ENCODE results near the gene SLC37A1. TPM values are rescaled to one million over a fixed set of nuclear protein-coding genes. Genes with fewer than 3 reads are reported as not detected.

SLC37A1 gene
- total RNA-seq, 1 experiment from 2014 or later = 15.0 TPM

- no peaks in the 10 kb centered on the region for H3K27me3 ChIP-seq (ENCODE audit: insufficient read depth, low read length)
- H3K27ac ChIP-seq (ENCODE audit: low read depth, low read length) = no peak overlapping the region
- no peaks in the 10 kb centered on the region for H4K20me1 ChIP-seq (ENCODE audit: insufficient read depth)
- CTCF ChIA-PET = no interaction called here
- no peak for DNase-seq (ENCODE audit: low read depth, low spot score)
- no peak overlapping the region for H3K4me2 ChIP-seq (ENCODE audit: low read length)
- ATAC-seq = no peak
- no peaks in the 10 kb centered on the region for H3K9me2 ChIP-seq (ENCODE audit: insufficient read depth)
- no peaks in the 10 kb centered on the region for H3K36me3 ChIP-seq (ENCODE audit: control insufficient read depth in 1 of 2, insufficient read depth in 2 of 2, low read length in 2 of 2)
- H2AFZ ChIP-seq (ENCODE audit: low read depth, low read length, poor library complexity, severe bottlenecking) = no peak overlapping the region
- POLR2A ChIA-PET = no interaction called here
- no peak overlapping the region for H3K4me3 ChIP-seq (replicated peaks in 1 of 2; ENCODE audit: low read depth in 1 of 2, low read length in 2 of 2)
- H3K79me2 ChIP-seq (ENCODE audit: insufficient read depth, low read length) = no peaks in the 10 kb centered on the region
- TF ChIP-seq EZH2 (IDR thresholded peaks at IDR 0.05) (no peak), MAX (IDR thresholded peaks at IDR 0.05) (no peak), FOSL1 (IDR thresholded peaks at IDR 0.05; ENCODE audit: low read depth) (no peak), POLR2AphosphoS5 (IDR thresholded peaks at IDR 0.05; ENCODE audit: low read depth, low read length) (no peak), ZNF274 (IDR thresholded peaks at IDR 0.05; ENCODE audit: low read depth, low read length) (no peak), POLR2A (IDR thresholded peaks at IDR 0.05; ENCODE audit: borderline replicate concordance, extremely low read depth, insufficient read depth, insufficient read length) (no peak), ELF1 (IDR thresholded peaks at IDR 0.05; ENCODE audit: borderline replicate concordance, low read depth) (no peak), RAD21 (IDR thresholded peaks at IDR 0.05; ENCODE audit: low read depth) (no peak), CTCF (IDR thresholded peaks at IDR 0.05 in 2 of 3, conservative IDR thresholded peaks at IDR 0.05 in 1 of 3; ENCODE audit: borderline replicate concordance in 1 of 3, insufficient read depth in 1 of 3, low read depth in 2 of 3, low read length in 2 of 3) (no peak), SRF (IDR thresholded peaks at IDR 0.05; ENCODE audit: low read depth) (no peak), TCF7L2 (IDR thresholded peaks at IDR 0.05; ENCODE audit: borderline replicate concordance, extremely low read depth, insufficient read depth, insufficient read length) (no peak), SP1 (IDR thresholded peaks at IDR 0.05; ENCODE audit: low read depth) (no peak), REST (IDR thresholded peaks at IDR 0.05; ENCODE audit: low read depth) (no peak), JUND (IDR thresholded peaks at IDR 0.05) (no peak), ZBTB33 (IDR thresholded peaks at IDR 0.05; ENCODE audit: extremely low read depth, insufficient replicate concordance, low read length) (no peak)
- no peak overlapping the region for H3K9ac ChIP-seq (ENCODE audit: low read length)
- no peaks in the 10 kb centered on the region for H3K4me1 ChIP-seq (ENCODE audit: control insufficient read depth in 1 of 2, insufficient read depth in 2 of 2, low read length in 2 of 2)
- intact Hi-C loops (cut with micrococcal nuclease) = no loop called here
- no peaks in the 10 kb centered on the region for H3K9me3 ChIP-seq (ENCODE audit: control insufficient read depth in 1 of 2, insufficient read depth in 1 of 2, low read depth in 1 of 2, low read length in 2 of 2)
- no TSS peak for BruUV-seq (replicated peaks)
- RAD21 ChIA-PET (ENCODE audit: low non-redundant PET in 1 of 2, low total read pairs in 2 of 2, uncharacterized antibody in 2 of 2, unreplicated experiment in 2 of 2) = no interaction called here
Measured at GRCh38 chr21:42550817-42551216, 37.2 kb downstream of the SLC37A1 start.

All from HCT116 (cell line).